ENCODE results near the gene CTTNBP2.

DNA sequence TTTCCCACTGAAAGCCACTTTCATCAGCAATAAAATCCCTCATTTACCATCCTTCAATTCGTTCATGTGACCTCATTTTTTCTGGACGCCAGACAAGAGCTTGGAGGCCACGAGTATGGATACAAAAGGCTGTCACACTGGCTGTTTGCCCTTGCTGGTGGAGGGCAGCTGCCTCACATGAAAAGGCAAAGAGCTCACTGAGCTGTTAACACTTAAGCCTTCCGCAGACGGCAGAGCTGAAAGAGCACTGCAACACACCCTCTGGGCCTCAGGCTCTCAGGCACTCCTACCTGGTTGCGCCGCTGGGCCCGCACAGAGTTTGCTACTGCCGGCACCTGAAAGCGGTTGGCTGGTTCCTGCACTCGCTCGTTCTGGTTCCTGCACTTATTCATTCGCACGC, 199.9 kb downstream of the CTTNBP2 start:
- TF ChIP-seq EZH2 (optimal IDR thresholded peaks at IDR 0.05; ENCODE audit: low read depth, low read length), result no peak
- TF ChIP-seq, protein P1, sequence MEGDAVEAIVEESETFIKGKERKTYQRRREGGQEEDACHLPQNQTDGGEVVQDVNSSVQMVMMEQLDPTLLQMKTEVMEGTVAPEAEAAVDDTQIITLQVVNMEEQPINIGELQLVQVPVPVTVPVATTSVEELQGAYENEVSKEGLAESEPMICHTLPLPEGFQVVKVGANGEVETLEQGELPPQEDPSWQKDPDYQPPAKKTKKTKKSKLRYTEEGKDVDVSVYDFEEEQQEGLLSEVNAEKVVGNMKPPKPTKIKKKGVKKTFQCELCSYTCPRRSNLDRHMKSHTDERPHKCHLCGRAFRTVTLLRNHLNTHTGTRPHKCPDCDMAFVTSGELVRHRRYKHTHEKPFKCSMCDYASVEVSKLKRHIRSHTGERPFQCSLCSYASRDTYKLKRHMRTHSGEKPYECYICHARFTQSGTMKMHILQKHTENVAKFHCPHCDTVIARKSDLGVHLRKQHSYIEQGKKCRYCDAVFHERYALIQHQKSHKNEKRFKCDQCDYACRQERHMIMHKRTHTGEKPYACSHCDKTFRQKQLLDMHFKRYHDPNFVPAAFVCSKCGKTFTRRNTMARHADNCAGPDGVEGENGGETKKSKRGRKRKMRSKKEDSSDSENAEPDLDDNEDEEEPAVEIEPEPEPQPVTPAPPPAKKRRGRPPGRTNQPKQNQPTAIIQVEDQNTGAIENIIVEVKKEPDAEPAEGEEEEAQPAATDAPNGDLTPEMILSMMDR (IDR thresholded peaks at IDR 0.05; ENCODE audit: low read length), result no peak
- no peak for TF ChIP-seq EZH2phosphoT487 (IDR thresholded peaks at IDR 0.05; ENCODE audit: low read length)
